A549 (cell line): ENCODE measurements around the gene STAP2.

Source experiments
- CBX8 ChIP-seq: fragments of 200-600 bp; sonication (generic); IDR thresholded peaks from 2 replicates; pipeline ENCODE4 v1.6.1; 2016
- CHD4 ChIP-seq: fragments of 200-600 bp; sonication (generic); IDR thresholded peaks from 2 replicates; pipeline ENCODE4 v1.6.1; 2016; ENCODE audit warnings: antibody characterized with exemption, mild to moderate bottlenecking, borderline replicate concordance
- GATA3 ChIP-seq: IDR thresholded peaks from 2 replicates; pipeline ENCODE4 v1.6.1; 2012; ENCODE audit warnings: borderline replicate concordance
- HDAC2 ChIP-seq: fragments of 200-600 bp; sonication (generic); IDR thresholded peaks from 2 replicates; pipeline ENCODE4 v1.6.1; 2016
- PHF8 ChIP-seq: fragments of 200-600 bp; sonication (generic); IDR thresholded peaks from 2 replicates; pipeline ENCODE4 v1.6.1; 2016; ENCODE audit warnings: low read depth, mild to moderate bottlenecking, antibody characterized with exemption, moderate library complexity, borderline replicate concordance
- POLR2A ChIP-seq: IDR thresholded peaks from 2 replicates; pipeline ENCODE4 v1.6.1; 2012; ENCODE audit warnings: mild to moderate bottlenecking, low read length
- SMC3 ChIP-seq: fragments of >200 bp; sonication (Bioruptor Twin); formaldehyde crosslinking; IDR thresholded peaks from 3 replicates; pipeline ENCODE4 v1.6.1; 2018; ENCODE audit warnings: inconsistent platforms
- SREBF2 ChIP-seq: fragments of 450-650 bp; IDR thresholded peaks from 2 replicates; pipeline ENCODE4 v1.6.1; 2014; ENCODE audit warnings: mild to moderate bottlenecking, moderate library complexity
- ZC3H11A ChIP-seq: fragments of 450-650 bp; IDR thresholded peaks from 2 replicates; pipeline ENCODE4 v1.6.1; 2014; ENCODE audit warnings: antibody characterized with exemption, mild to moderate bottlenecking
- ZNF302 ChIP-seq: fragments of 250-450 bp; sonication (Bioruptor Pico); IDR thresholded peaks from 2 replicates; pipeline ENCODE4 v1.9.0; 2021; ENCODE audit warnings: inconsistent platforms, mild to moderate bottlenecking, moderate library complexity
- TF ChIP-seq, protein P1 (sequence below): fragments of >200 bp; sonication (Bioruptor Twin); formaldehyde crosslinking; IDR thresholded peaks from 3 replicates; pipeline ENCODE4 v1.5.1; 2016
- TF ChIP-seq, protein P2 (sequence below): IDR thresholded peaks from 2 replicates; pipeline ENCODE4 v1.6.1; 2012

DNA sequence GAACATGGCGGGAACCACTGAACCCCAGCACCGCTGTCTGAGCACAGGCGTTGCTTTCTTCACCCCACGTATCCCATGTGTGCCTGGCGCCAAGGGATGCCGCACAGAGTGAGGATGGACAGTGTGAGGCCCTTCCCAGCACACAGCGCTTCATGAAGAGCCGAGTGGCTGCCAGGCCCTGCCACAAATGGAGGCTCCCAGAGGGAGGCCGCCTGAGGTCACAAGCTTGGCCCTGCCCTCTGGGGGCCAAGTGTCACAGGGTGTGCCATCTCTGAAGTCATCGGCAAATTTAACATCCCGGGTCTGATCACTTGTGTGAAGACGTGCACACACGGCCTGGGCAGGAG lies 29.1 kb upstream of the STAP2 start:
- TF ChIP-seq SMC3 (no peak), POLR2A (no peak), PHF8 (no peak), HDAC2 (no peak), CHD4 (no peak), ZC3H11A (no peak), CBX8 (no peak), ZNF302 (no peak), SREBF2 (no peak), GATA3 (no peak)
- TF ChIP-seq, protein P1, sequence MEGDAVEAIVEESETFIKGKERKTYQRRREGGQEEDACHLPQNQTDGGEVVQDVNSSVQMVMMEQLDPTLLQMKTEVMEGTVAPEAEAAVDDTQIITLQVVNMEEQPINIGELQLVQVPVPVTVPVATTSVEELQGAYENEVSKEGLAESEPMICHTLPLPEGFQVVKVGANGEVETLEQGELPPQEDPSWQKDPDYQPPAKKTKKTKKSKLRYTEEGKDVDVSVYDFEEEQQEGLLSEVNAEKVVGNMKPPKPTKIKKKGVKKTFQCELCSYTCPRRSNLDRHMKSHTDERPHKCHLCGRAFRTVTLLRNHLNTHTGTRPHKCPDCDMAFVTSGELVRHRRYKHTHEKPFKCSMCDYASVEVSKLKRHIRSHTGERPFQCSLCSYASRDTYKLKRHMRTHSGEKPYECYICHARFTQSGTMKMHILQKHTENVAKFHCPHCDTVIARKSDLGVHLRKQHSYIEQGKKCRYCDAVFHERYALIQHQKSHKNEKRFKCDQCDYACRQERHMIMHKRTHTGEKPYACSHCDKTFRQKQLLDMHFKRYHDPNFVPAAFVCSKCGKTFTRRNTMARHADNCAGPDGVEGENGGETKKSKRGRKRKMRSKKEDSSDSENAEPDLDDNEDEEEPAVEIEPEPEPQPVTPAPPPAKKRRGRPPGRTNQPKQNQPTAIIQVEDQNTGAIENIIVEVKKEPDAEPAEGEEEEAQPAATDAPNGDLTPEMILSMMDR: no peak
- TF ChIP-seq, protein P2, sequence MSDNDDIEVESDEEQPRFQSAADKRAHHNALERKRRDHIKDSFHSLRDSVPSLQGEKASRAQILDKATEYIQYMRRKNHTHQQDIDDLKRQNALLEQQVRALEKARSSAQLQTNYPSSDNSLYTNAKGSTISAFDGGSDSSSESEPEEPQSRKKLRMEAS: no peak
